ENCODE data around the gene NKPD1.
A peak's percentile ranks its signal among the peaks of the same experiment; 100 is the strongest.

NKPD1 gene

GRCh38 chr19:45173816-45174215 lies 13.0 kb upstream of the NKPD1 start:
- DNase-seq (ENCODE audit: low spot score), result no peak

GRCh38 chr19:45172611-45173208 lies 11.9 kb upstream of the NKPD1 start:
- no peak for DNase-seq (ENCODE audit: low spot score)

- DNase-seq (ENCODE audit: low spot score), result no peak
These were observed 11.4 kb upstream of the NKPD1 start for GRCh38 chr19:45172173-45172572.

GRCh38 chr19:45171211-45171623 lies 10.4 kb upstream of the NKPD1 start:
- DNase-seq (ENCODE audit: low spot score), result no peak

- no peak for DNase-seq (ENCODE audit: low spot score)
These were observed 9.6 kb upstream of the NKPD1 start for GRCh38 chr19:45170146-45171106.

- DNase-seq (ENCODE audit: low spot score), result no peak
These were observed 8.8 kb upstream of the NKPD1 start for GRCh38 chr19:45169602-45170001.

GRCh38 chr19:45168767-45169351 lies 8.1 kb upstream of the NKPD1 start:
- no peak for DNase-seq (ENCODE audit: low spot score)

GRCh38 chr19:45166723-45167252 lies 6.0 kb upstream of the NKPD1 start:
- no peak for DNase-seq (ENCODE audit: low spot score)

GRCh38 chr19:45164577-45165335 lies 4.0 kb upstream of the NKPD1 start:
- DNase-seq (ENCODE audit: low spot score), result peak; percentile 28

GRCh38 chr19:45163751-45164460 lies 3.1 kb upstream of the NKPD1 start:
- DNase-seq (ENCODE audit: low spot score), result no peak

GRCh38 chr19:45163156-45163555 lies 2.4 kb upstream of the NKPD1 start:
- DNase-seq (ENCODE audit: low spot score), result no peak

GRCh38 chr19:45162608-45163143 lies 1.9 kb upstream of the NKPD1 start:
- no peak for DNase-seq (ENCODE audit: low spot score)

- no peak for DNase-seq (ENCODE audit: low spot score)
These were observed 1.2 kb upstream of the NKPD1 start for GRCh38 chr19:45161738-45162607.

GRCh38 chr19:45159971-45160324 lies 834 bp downstream of the NKPD1 start:
- no peak for DNase-seq (ENCODE audit: low spot score)

- DNase-seq (ENCODE audit: low spot score), result no peak
These were observed 1.4 kb downstream of the NKPD1 start for GRCh38 chr19:45159210-45159970.

GRCh38 chr19:45158503-45159209 lies 2.1 kb downstream of the NKPD1 start:
- DNase-seq (ENCODE audit: low spot score), result no peak

GRCh38 chr19:45156751-45157150 lies 4.0 kb downstream of the NKPD1 start:
- no peak for DNase-seq (ENCODE audit: low spot score)

- DNase-seq (ENCODE audit: low spot score), result no peak
These were observed 4.7 kb downstream of the NKPD1 start for GRCh38 chr19:45156011-45156630.

Data from germinal center (tissue), 1 donor.